A673 (cell line): ENCODE results near the gene CMYA5. TPM values are rescaled to one million over a fixed set of nuclear protein-coding genes. Genes with fewer than 3 reads are reported as not detected.

Experiments used
- BruUV-seq: library from RNA; stranded (reverse); fragments of 400-500 nt; replicated peaks from 2 replicates; lab custom pipeline; 2021; lab: Mats Ljungman, UMichigan
- CTCF ChIA-PET: fragments of 300-600 bp; sonication (Branson Sonifier 250); formaldehyde crosslinking; loops from one replicate; lab custom pipeline; 2022; ENCODE audit warnings: antibody characterized with exemption; lab: Charles Lee
- POLR2A ChIA-PET: fragments of 300-600 bp; sonication (Branson Sonifier 250); formaldehyde crosslinking; loops from one replicate; lab custom pipeline; 2022; ENCODE audit warnings: antibody characterized with exemption; ENCODE audit not compliant: low non-redundant PET; lab: Charles Lee
- DNase-seq: peaks from one replicate; pipeline ENCODE4 v3.0.0-alpha.2; 2015; ENCODE audit warnings: low spot score
- H3K27ac ChIP-seq: fragments of 200-600 bp; sonication (generic); 2 replicates; pipeline ENCODE4 v1.5.1; 2016; ENCODE audit warnings: mixed run types, low read depth, mild to moderate bottlenecking, mixed read lengths, antibody characterized with exemption, low read length; ENCODE audit not compliant: poor library complexity, severe bottlenecking
- H3K27me3 ChIP-seq: fragments of 200-600 bp; sonication (generic); replicated peaks from 2 replicates; pipeline ENCODE4 v1.6.1; 2017; ENCODE audit warnings: mixed run types, low read depth, mild to moderate bottlenecking, mixed read lengths, antibody characterized with exemption, low read length; ENCODE audit not compliant: insufficient read depth, poor library complexity
- H3K36me3 ChIP-seq: fragments of 200-600 bp; sonication (generic); 2 replicates; pipeline ENCODE4 v1.6.1; 2016; ENCODE audit warnings: mixed run types, mild to moderate bottlenecking, mixed read lengths, antibody characterized with exemption, low read length; ENCODE audit not compliant: insufficient read depth, poor library complexity, severe bottlenecking
- H3K4me1 ChIP-seq: fragments of 200-600 bp; sonication (generic); 2 replicates; pipeline ENCODE4 v1.6.1; 2017; ENCODE audit warnings: mixed run types, mild to moderate bottlenecking, mixed read lengths, antibody characterized with exemption, low read length; ENCODE audit not compliant: insufficient read depth, poor library complexity, severe bottlenecking
- H3K4me3 ChIP-seq: fragments of 200-600 bp; sonication (generic); 2 replicates; pipeline ENCODE4 v1.5.1; 2016; ENCODE audit warnings: low read depth, mixed run types, mild to moderate bottlenecking, mixed read lengths, low read length; ENCODE audit not compliant: poor library complexity, severe bottlenecking
- H3K9me3 ChIP-seq: fragments of 200-600 bp; sonication (generic); 2 replicates; pipeline ENCODE4 v1.6.1; 2016; ENCODE audit warnings: mixed run types, low read depth, mild to moderate bottlenecking, mixed read lengths, antibody characterized with exemption, low read length; ENCODE audit not compliant: poor library complexity, severe bottlenecking
- EZH2 ChIP-seq: fragments of 200-600 bp; sonication (generic); IDR thresholded peaks from 2 replicates; pipeline ENCODE4 v1.6.1; 2017; ENCODE audit warnings: borderline replicate concordance, low read depth, mild to moderate bottlenecking, mixed read lengths, antibody characterized with exemption, low read length; ENCODE audit not compliant: poor library complexity, severe bottlenecking
- intact Hi-C: fragments of 100-400 bp; cut with micrococcal nuclease; formaldehyde crosslinking; loops from one replicate; pipeline ENCODE4 v1.10.0; 2022; ENCODE audit not compliant: unreplicated experiment
- total RNA-seq: library from RNA; stranded (reverse); gene quantifications from 2 replicates; pipeline ENCODE4 v1.2.3, GENCODE V29; 2021
- TF ChIP-seq, protein P1 (sequence below): fragments of 300-800, 200-600 bp; sonication (generic); conservative IDR thresholded peaks from 2 replicates; pipeline ENCODE4 v1.5.1; 2017; ENCODE audit warnings: low read depth, mild to moderate bottlenecking, antibody characterized with exemption, low read length, moderate library complexity, mixed read lengths

CMYA5 gene
- total RNA-seq, 1 experiment from 2014 or later, result 0.41 TPM

DNA sequence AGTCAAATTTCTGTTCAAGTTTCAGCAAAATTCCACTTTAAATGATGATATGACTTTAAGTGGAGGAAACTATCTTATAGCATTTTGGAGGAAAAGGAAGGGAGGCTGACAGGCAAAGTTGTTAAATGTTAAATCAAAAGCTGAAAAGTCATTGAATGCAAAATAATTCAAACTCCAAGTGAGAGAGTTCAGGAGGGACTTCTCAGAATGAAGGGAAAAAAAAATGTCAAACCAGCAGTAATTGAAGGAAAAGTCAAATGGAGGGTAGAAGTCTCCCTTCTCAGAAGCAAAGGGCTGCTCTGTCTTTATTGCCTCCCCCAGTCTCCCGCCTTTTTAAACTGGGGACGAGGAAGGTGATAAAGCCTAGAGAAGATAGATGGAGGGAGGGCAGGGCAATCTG is 134.8 kb downstream of the CMYA5 start:
- Histone ChIP-seq H3K36me3 (no peaks in the 10 kb centered on the region), H3K4me3 (no peak overlapping the region), H3K4me1 (no peaks in the 10 kb centered on the region), H3K9me3 (no peaks in the 10 kb centered on the region), H3K27ac (no peak overlapping the region), H3K27me3 (no peaks in the 10 kb centered on the region)
- BruUV-seq, result no TSS peak
- CTCF ChIA-PET, result no interaction called here
- POLR2A ChIA-PET, result no interaction called here
- intact Hi-C loops, result no loop called here
- TF ChIP-seq, protein P1, sequence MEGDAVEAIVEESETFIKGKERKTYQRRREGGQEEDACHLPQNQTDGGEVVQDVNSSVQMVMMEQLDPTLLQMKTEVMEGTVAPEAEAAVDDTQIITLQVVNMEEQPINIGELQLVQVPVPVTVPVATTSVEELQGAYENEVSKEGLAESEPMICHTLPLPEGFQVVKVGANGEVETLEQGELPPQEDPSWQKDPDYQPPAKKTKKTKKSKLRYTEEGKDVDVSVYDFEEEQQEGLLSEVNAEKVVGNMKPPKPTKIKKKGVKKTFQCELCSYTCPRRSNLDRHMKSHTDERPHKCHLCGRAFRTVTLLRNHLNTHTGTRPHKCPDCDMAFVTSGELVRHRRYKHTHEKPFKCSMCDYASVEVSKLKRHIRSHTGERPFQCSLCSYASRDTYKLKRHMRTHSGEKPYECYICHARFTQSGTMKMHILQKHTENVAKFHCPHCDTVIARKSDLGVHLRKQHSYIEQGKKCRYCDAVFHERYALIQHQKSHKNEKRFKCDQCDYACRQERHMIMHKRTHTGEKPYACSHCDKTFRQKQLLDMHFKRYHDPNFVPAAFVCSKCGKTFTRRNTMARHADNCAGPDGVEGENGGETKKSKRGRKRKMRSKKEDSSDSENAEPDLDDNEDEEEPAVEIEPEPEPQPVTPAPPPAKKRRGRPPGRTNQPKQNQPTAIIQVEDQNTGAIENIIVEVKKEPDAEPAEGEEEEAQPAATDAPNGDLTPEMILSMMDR, result no peak
- DNase-seq, result no peak

DNA sequence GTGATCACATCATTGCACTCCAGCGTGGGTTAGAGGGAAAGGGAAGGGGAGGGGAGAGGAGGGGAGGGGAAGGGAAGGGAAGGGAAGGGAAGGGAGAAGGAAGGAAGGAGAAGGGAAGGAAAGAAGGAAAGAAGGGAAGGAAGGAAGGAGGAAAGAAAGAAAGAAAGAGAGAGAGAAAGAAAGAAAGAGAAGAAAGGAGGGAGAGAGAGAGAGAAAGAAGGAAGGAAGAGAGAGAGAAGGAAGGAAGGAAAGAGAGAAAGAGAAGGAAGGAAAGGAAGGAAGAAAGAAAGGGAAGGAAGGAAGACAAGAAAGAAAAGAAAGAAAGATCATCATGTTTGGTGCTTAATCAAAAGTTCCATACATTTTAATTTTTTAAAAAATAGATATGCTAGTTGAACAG is 136.2 kb downstream of the CMYA5 start:
- Histone ChIP-seq H3K4me3 (no peak overlapping the region), H3K4me1 (no peaks in the 10 kb centered on the region), H3K27me3 (no peaks in the 10 kb centered on the region), H3K27ac (no peak overlapping the region), H3K36me3 (no peaks in the 10 kb centered on the region), H3K9me3 (no peaks in the 10 kb centered on the region)
- no TSS peak for BruUV-seq
- no peak for DNase-seq
- no peak for TF ChIP-seq EZH2
- TF ChIP-seq, protein P1, result no peak
- ChIA-PET POLR2A (no interaction called here), CTCF (no interaction called here)
- intact Hi-C loops, result no loop called here

DNA sequence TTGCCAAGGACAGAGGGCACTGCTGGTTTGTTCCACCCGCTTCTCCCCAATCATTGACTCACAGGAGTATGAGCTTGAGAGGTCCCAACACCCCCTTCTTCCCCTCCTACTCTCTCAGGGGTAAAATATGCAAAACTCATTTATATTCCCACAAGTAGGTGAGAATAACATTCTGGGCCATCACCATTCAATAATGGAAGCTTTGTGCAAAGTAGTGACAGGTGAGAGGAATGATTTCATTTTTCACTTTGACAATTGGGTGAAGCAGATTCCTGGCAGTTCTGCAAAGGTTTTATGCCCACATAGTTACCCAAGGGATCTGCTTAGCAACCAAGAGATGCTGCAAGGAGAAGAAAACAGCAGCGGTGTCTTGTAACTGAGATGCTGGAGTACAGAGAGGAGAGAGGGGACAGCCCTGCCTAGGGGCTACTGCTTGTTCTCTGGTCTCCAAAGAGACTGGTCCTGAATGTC is 137.6 kb downstream of the CMYA5 start:
- POLR2A ChIA-PET, result no interaction called here
- BruUV-seq, result no TSS peak
- Histone ChIP-seq H3K36me3 (no peaks in the 10 kb centered on the region), H3K4me1 (no peaks in the 10 kb centered on the region), H3K27me3 (no peaks in the 10 kb centered on the region), H3K9me3 (no peaks in the 10 kb centered on the region), H3K4me3 (no peak overlapping the region), H3K27ac (no peak overlapping the region)
- no peak for DNase-seq
- no peak for TF ChIP-seq EZH2
- TF ChIP-seq, protein P1, result no peak
- intact Hi-C loops, result no loop called here
- CTCF ChIA-PET, result no interaction called here
